Stimulated activated CD4-positive, alpha-beta T cell treated with anti-CD3 and anti-CD28 coated beads, Interleukin-1b, Interleukin-23, amount 100 ng/mL, for 48 hours (primary cell): ENCODE results near the gene WHAMM.
"Not testable (repeated sequence)": the region's sequence is repeated elsewhere in the genome, so short reads cannot be mapped to it uniquely, and the experiment has no call there.

Source experiments
- DNase-seq: peaks from one replicate; pipeline ENCODE4 v3.0.0-alpha.2; 2020

The WHAMM gene

GRCh38 chr15:82839136-82839535 is 29.7 kb downstream of the WHAMM start:
- DNase-seq = no peak

- no peak for DNase-seq
Observed at GRCh38 chr15:82840166-82840565, 30.7 kb downstream of the WHAMM start.

DNA sequence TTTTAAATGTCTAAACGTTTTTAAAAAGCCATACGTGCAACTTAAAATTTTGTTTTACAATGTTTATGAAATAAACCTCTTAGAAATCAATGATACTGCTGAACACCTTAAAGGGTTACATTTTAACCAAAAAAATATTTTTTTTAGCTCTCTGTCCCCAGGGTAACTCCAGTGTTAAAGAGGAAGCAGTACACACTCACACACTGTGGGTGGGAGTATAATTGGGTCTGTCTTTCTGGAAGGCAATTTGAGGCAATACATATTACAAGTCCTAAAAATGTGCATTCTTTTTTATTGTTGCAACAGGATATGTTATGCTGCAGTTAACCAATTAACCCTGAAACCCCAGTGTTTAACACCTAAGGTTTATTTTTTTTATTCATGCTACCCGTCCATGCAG is 34.1 kb downstream of the WHAMM start:
- DNase-seq = no peak

DNA sequence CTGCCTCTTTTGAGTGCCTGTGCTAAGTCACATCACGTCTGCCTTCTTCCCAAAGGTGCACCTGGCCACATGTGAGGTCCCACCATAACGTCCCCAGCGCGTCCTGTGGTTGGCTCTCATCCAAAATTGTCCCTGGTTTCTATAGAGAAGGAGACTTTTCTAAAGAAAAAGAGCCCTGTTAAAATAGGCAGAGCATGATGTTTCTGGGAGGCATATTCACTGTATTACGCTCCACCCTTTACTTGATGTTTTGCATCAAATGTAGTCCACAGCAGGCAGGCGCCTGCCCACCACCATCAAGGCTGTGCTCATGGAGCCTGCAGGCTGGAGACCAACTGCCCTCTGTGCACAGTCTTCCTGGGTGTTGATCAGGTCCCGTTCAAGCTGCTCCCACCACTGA is 36.3 kb downstream of the WHAMM start:
- no peak for DNase-seq

GRCh38 chr15:82846621-82847020 is 37.2 kb downstream of the WHAMM start:
- DNase-seq = no peak

DNA sequence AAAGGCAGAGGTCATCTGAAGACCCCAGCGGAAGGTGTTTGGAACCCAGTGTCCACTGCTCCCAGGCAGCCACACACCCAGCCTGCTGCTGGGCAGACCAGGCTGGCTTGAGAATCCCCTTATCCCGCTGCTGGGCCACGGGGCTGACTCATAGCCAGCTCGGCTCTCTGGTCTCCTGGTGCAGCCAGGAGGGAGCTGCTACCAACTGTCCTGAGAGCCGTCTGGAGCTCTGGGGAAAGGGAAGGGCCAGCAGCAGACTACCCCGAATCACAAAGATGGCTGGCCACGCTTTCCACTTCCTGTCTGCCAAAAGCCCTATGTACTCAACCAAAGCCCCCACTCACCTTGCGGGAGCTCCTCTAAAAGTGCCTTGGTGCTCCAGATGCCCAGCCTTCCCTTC is 38.3 kb downstream of the WHAMM start:
- no peak for DNase-seq

GRCh38 chr15:82848241-82848993 is 39.0 kb downstream of the WHAMM start:
- DNase-seq = no peak

DNA sequence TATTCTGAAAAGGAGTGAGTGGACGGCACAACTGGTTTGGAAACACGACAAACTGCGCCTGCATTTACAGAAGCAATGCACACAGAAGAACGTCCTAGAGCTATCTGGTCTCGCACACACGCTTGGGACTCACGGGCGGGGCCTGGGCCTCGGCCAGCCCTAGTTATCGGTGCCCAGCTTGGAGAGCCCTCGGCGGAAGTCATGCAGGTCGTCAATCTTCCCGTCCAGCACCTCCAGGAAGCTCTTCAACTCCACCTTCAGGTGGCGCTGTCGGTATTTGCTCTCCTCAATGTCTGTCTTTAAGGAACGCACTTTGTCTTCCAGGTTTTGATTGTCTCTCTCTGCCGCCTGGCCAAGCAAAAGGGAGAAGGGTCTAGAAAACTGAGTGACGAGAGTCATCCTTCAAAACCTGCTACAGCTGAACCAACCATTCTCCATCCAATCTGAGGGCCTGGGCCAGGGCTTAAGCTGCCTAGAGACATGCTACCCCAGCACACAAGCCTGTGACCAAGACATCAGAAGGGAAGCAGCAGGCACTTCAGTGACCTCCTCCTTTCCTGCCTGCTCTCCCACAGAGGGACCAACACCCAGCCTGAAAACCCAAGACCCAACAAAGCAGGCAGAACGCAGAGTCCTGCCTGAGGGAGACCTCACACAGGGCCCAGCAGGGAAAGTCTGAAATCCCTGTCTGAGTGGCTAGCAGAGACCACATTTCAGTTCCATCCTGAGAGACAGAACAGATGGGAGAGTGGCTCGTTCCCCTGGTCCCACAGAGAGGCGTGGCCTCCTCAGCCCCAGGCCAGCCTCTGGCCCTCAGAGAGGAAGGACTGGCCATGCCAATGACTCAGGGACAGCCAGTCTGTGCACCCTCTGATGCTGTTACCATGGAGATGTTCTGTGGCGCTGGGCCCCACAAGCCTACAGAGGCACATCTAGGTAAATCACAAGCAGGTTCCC is 40.4 kb downstream of the WHAMM start:
- DNase-seq = peak; percentile 51

- no peak for DNase-seq
Observed at GRCh38 chr15:82850731-82851130, 41.3 kb downstream of the WHAMM start.

DNA sequence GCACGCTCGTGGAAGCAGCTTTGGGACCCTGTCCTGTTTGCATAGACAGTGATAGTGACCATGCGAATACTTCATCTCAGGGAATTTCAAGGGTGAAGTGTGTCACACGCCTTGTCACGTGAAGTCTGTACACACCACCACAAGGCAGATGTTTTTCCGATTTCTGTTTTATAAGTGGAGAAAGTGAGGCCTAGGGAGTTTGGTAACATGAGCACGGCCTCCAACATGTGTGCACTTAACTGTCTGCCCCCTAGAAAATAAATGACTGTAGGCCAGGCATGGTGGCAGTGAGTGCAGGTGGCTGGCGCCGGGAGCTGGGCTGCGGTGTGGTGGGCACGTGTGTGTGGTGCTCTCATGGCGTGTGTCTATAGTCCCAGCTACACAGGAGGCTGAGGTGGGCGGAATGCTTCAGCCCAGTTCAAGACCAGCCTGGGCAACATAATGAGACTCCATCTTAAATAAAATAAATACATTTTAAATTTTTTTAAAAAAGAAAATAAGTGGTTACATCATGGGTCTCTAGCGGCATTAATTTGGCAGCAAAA is 42.0 kb downstream of the WHAMM start:
- no peak for DNase-seq

- DNase-seq = no peak
Observed at GRCh38 chr15:82851981-82852511, 42.6 kb downstream of the WHAMM start.

DNA sequence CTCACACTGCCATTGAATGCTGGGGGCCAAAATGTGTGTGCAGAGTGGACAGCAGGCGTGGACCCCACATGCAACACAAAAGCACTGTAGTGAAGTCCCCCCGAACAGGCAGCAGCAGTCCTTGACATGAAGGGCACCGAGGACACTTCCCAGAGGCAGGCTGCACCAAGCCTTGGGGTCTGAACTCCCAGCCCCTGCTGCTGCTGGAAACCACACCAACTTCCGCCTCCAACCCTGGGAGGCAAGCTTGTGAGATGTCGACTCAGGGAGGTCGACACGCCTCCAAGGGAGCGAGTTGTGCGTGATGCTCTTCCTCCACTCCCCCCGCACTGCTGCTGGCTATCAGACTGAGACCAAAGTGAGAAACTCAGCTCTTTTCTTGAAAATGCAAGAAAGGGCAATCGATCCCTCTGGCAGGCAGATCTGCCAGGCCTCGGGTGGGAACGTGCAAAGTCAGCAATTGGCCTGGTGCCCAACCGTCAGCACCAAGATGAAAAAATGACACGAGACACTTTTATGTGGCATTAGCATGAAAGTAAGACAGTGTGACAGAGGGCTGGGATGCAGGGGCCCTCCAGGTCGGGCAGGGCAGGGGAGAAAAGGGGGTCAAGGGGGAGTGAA is 43.6 kb downstream of the WHAMM start:
- no peak for DNase-seq

GRCh38 chr15:82854554-82854953 is 45.1 kb downstream of the WHAMM start:
- no peak for DNase-seq

GRCh38 chr15:82855286-82856100 is 46.1 kb downstream of the WHAMM start:
- DNase-seq = no peak

DNA sequence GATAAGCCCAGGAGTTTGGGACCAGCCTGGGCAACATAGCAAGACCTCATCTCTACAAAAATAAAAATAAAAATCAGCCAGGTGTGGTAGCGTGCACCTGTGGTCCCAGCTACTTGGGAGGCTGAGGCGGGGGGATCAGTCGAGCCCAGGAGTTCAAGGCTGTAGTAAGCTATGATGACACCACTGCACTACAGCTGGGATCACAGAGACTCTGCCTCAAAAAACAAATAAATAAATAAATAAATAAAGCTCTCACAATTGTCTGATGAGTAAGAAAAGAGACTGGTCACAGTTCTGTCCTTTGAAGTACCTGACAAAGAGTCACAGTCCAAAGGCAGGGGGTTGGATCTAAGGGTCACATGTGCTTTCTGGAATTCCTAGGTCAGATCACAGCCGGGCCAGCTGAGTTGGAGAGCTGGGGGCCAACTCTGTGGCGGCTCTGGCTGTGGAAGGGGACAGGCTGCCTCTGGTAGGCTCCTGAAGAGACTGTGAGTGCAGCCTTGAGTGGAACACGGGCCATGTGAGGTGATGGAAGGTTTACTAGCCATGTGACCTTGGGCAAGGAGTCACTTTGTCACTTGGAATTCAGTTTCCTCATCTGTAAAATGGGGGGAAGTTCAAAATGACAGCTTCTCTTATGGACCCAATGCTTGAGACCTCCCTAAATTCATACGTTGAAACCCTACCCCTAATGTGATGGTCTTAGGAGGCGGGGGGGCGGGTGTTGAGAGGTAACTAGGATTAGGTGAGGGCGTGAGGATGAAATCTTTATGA is 47.2 kb downstream of the WHAMM start:
- no peak for DNase-seq

- no peak for DNase-seq
Observed at GRCh38 chr15:82858932-82859331, 49.5 kb downstream of the WHAMM start.

- no peak for DNase-seq
Observed at GRCh38 chr15:82862886-82863285, 53.5 kb downstream of the WHAMM start.

- DNase-seq = no peak
Observed at GRCh38 chr15:82864967-82865366, 55.5 kb downstream of the WHAMM start.

GRCh38 chr15:82865581-82865980 is 56.2 kb downstream of the WHAMM start:
- DNase-seq = not testable (repeated sequence)

DNA sequence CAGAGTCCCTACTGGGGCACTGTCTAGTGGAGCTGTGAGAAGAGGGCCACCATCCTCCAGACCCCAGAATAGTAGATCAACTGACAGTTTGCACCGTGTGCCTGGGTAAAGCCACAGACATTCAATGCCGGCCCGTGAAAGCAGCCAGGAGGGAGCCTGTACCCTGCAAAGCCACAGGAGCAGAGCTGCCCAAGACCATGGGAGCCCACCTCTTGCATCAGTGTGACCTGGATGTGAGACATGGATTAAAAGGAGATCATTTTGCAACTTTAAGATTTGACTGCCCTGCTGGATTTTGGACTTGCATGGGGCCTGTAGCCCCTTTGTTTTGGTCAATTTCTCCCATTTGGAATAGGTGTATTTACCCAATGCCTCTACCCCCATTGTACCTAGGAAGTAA is 56.6 kb downstream of the WHAMM start:
- not testable (repeated sequence) for DNase-seq

- no peak for DNase-seq
Observed at GRCh38 chr15:82870727-82871320, 61.4 kb downstream of the WHAMM start.
